ENCODE data around the gene CPSF4L. TPM values are rescaled to one million over a fixed set of nuclear protein-coding genes. Genes with fewer than 3 reads are reported as not detected.

The CPSF4L gene
- total RNA-seq, 1 experiment from 2014 or later, result not detected

- Histone ChIP-seq H3K27me3 (ENCODE audit: control insufficient read depth, insufficient read depth, low read length) (no peaks in the 10 kb centered on the region), H3K27ac (ENCODE audit: low read length) (no peak overlapping the region), H3K36me3 (ENCODE audit: control insufficient read depth, insufficient read depth, low read length) (no peaks in the 10 kb centered on the region), H3K9me3 (ENCODE audit: control insufficient read depth, insufficient read depth, low read depth, low read length) (no peaks in the 10 kb centered on the region), H3K4me3 (ENCODE audit: low read depth in 2 of 2, low read length in 2 of 2) (no peak overlapping the region), H3K4me1 (ENCODE audit: control insufficient read depth, insufficient read depth, low read length) (peaks cover 41% of the 10 kb centered on the region)
- no peak for DNase-seq (ENCODE audit: low read depth, low spot score)
- in situ Hi-C loops (cut with HindIII; ENCODE audit: low pct_unique_long_range_greater_than_20kb, low sequenced_read_pairs) (loop anchor here (10.0 kb wide), 1 partner anchor 311 kb away; no protein-coding TSS in a partner anchor), intact Hi-C loops (cut with micrococcal nuclease; ENCODE audit: unreplicated experiment) (no loop called here)
- TF ChIP-seq TCF7L2 (IDR thresholded peaks at IDR 0.05; ENCODE audit: low read depth, low read length) (no peak), CTCF (IDR thresholded peaks at IDR 0.05) (no peak), SIN3A (IDR thresholded peaks at IDR 0.05; ENCODE audit: borderline replicate concordance, insufficient read depth, low read depth, low read length) (no peak), POLR2AphosphoS5 (IDR thresholded peaks at IDR 0.05; ENCODE audit: low read depth, low read length) (no peak)
- TF ChIP-seq, protein P1, sequence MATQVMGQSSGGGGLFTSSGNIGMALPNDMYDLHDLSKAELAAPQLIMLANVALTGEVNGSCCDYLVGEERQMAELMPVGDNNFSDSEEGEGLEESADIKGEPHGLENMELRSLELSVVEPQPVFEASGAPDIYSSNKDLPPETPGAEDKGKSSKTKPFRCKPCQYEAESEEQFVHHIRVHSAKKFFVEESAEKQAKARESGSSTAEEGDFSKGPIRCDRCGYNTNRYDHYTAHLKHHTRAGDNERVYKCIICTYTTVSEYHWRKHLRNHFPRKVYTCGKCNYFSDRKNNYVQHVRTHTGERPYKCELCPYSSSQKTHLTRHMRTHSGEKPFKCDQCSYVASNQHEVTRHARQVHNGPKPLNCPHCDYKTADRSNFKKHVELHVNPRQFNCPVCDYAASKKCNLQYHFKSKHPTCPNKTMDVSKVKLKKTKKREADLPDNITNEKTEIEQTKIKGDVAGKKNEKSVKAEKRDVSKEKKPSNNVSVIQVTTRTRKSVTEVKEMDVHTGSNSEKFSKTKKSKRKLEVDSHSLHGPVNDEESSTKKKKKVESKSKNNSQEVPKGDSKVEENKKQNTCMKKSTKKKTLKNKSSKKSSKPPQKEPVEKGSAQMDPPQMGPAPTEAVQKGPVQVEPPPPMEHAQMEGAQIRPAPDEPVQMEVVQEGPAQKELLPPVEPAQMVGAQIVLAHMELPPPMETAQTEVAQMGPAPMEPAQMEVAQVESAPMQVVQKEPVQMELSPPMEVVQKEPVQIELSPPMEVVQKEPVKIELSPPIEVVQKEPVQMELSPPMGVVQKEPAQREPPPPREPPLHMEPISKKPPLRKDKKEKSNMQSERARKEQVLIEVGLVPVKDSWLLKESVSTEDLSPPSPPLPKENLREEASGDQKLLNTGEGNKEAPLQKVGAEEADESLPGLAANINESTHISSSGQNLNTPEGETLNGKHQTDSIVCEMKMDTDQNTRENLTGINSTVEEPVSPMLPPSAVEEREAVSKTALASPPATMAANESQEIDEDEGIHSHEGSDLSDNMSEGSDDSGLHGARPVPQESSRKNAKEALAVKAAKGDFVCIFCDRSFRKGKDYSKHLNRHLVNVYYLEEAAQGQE (IDR thresholded peaks at IDR 0.05; ENCODE audit: insufficient read depth in 1 of 2, low read depth in 2 of 2, low read length in 1 of 2), result no peak
- ATAC-seq, result no peak
- BruUV-seq (replicated peaks), result no TSS peak
- ChIA-PET POLR2A (no interaction called here), CTCF (no interaction called here)
These were observed 23.9 kb upstream of the CPSF4L start for GRCh38 chr17:73285603-73285908.

GRCh38 chr17:73284906-73285602 lies 23.4 kb upstream of the CPSF4L start:
- Histone ChIP-seq H3K4me1 (ENCODE audit: control insufficient read depth, insufficient read depth, low read length) (peaks cover 36% of the 10 kb centered on the region), H3K4me3 (ENCODE audit: low read depth in 2 of 2, low read length in 2 of 2) (no peak overlapping the region), H3K36me3 (ENCODE audit: control insufficient read depth, insufficient read depth, low read length) (no peaks in the 10 kb centered on the region), H3K27ac (ENCODE audit: low read length) (no peak overlapping the region), H3K9me3 (ENCODE audit: control insufficient read depth, insufficient read depth, low read depth, low read length) (no peaks in the 10 kb centered on the region), H3K27me3 (ENCODE audit: control insufficient read depth, insufficient read depth, low read length) (no peaks in the 10 kb centered on the region)
- intact Hi-C loops (cut with micrococcal nuclease; ENCODE audit: unreplicated experiment), result no loop called here
- BruUV-seq (replicated peaks), result no TSS peak
- ATAC-seq (no peak), DNase-seq (ENCODE audit: low read depth, low spot score) (no peak)
- in situ Hi-C loops (cut with HindIII; ENCODE audit: low pct_unique_long_range_greater_than_20kb, low sequenced_read_pairs), result loop anchor here (10.0 kb wide), 1 partner anchor 310 kb away; no protein-coding TSS in a partner anchor
- ChIA-PET CTCF (no interaction called here), POLR2A (interaction anchor here (0.5 kb wide), 1 partner anchor 553 kb away, joined by 3 read pairs; no protein-coding TSS in a partner anchor)
- TF ChIP-seq SIN3A (IDR thresholded peaks at IDR 0.05; ENCODE audit: borderline replicate concordance, insufficient read depth, low read depth, low read length) (no peak), TCF7L2 (IDR thresholded peaks at IDR 0.05; ENCODE audit: low read depth, low read length) (no peak), CTCF (IDR thresholded peaks at IDR 0.05) (no peak), POLR2AphosphoS5 (IDR thresholded peaks at IDR 0.05; ENCODE audit: low read depth, low read length) (no peak)
- TF ChIP-seq, protein P1 (IDR thresholded peaks at IDR 0.05; ENCODE audit: insufficient read depth in 1 of 2, low read depth in 2 of 2, low read length in 1 of 2), result no peak

Data from Panc1 (cell line).